CD4-positive, CD25-positive, alpha-beta regulatory T cell (primary cell): ENCODE results near the gene CACNB2. TPM values are rescaled to one million over a fixed set of nuclear protein-coding genes. Genes with fewer than 3 reads are reported as not detected.

Experiments
- ATAC-seq, 2 donors: fragments of 150-1000 bp; cut with Tn5 transposase; one replicate each; pipeline ENCODE4 v1.10.0; 2021; ENCODE audit warnings: low read depth in 2 of 2, moderate number of reproducible peaks in 2 of 2, moderate library complexity in 1 of 2
- DNase-seq, 3 donors: peaks; one replicate each; pipeline versions ENCODE4 v3.0.0 to v3.0.0-alpha.2; 2012 to 2022; ENCODE audit warnings: mixed read lengths in 1 of 3
- H3K27ac ChIP-seq: one replicate; pipeline ENCODE4 v1.7.0; 2013; ENCODE audit warnings: mild to moderate bottlenecking, low read length; ENCODE audit not compliant: insufficient read depth, poor library complexity, severe bottlenecking
- H3K27me3 ChIP-seq: one replicate; pipeline ENCODE4 v1.7.0; 2013; ENCODE audit warnings: low read length; ENCODE audit not compliant: control insufficient read depth, insufficient read depth
- H3K36me3 ChIP-seq: one replicate; pipeline ENCODE4 v1.7.0; 2013; ENCODE audit warnings: mild to moderate bottlenecking, low read length, moderate library complexity; ENCODE audit not compliant: control insufficient read depth, insufficient read depth
- H3K4me1 ChIP-seq: 2 replicates; pipeline ENCODE4 v1.7.0; 2013; ENCODE audit warnings: mild to moderate bottlenecking, low read length; ENCODE audit not compliant: insufficient read depth, control insufficient read depth, poor library complexity, severe bottlenecking
- H3K4me3 ChIP-seq: one replicate; pipeline ENCODE4 v1.7.0; 2013; ENCODE audit warnings: low read depth, mild to moderate bottlenecking, low read length, moderate library complexity
- H3K9me3 ChIP-seq, 2 experiments: 1 replicate in 1 of 2; 2 replicates in 1 of 2; pipeline ENCODE4 v1.7.0; 2013; ENCODE audit warnings: low read length in 2 of 2, mild to moderate bottlenecking in 1 of 2, moderate library complexity in 1 of 2; ENCODE audit not compliant: control insufficient read depth in 2 of 2
- H3K27ac Mint-ChIP-seq, 3 donors: one replicate each; pipeline ENCODE4 v1.8.0; 2020 to 2022; ENCODE audit warnings: mild to moderate bottlenecking in 3 of 3, mixed read lengths in 3 of 3, moderate library complexity in 2 of 3
- H3K27me3 Mint-ChIP-seq: one replicate; pipeline ENCODE4 v1.8.0; 2022; ENCODE audit warnings: mild to moderate bottlenecking, mixed read lengths
- H3K36me3 Mint-ChIP-seq: one replicate; pipeline ENCODE4 v1.8.0; 2020; ENCODE audit warnings: mixed read lengths
- H3K4me1 Mint-ChIP-seq, 4 donors: one replicate each; pipeline ENCODE4 v1.8.0; 2020 to 2022; ENCODE audit warnings: mixed read lengths in 4 of 4, mild to moderate bottlenecking in 1 of 4
- H3K4me3 Mint-ChIP-seq, 4 donors: one replicate each; pipeline ENCODE4 v1.8.0; 2020 to 2022; ENCODE audit warnings: mild to moderate bottlenecking in 4 of 4, mixed read lengths in 4 of 4, moderate library complexity in 3 of 4
- H3K9me3 Mint-ChIP-seq, 7 donors: one replicate each; pipeline ENCODE4 v1.8.0; 2020 to 2022; ENCODE audit warnings: mixed read lengths in 7 of 7, mild to moderate bottlenecking in 3 of 7, moderate library complexity in 2 of 7
- polyA plus RNA-seq, 4 donors: library from polyadenylated mRNA; unstranded; fragments of 300-500 nt; fragmentation: Illumina TruSeq; gene quantifications; one replicate each; pipeline ENCODE4 v1.2.3, GENCODE V29; 2021
- total RNA-seq: library from RNA; stranded (reverse); gene quantifications from one replicate; pipeline ENCODE4 v1.2.3, GENCODE V29; 2022

Gene CACNB2
- total and polyA plus RNA-seq, 5 donors from 2014 or later = 0.39 to 0.80 (median 0.49) TPM

GRCh38 chr10:18282094-18282493 is 141.9 kb downstream of the CACNB2 start:
- Mint-ChIP-seq H3K36me3 (no peaks in the 10 kb centered on the region), H3K27me3 (no peaks in the 10 kb centered on the region), H3K27ac (no peak overlapping the region), H3K9me3 (no peaks in the 10 kb centered on the region), H3K4me1 (no peaks in the 10 kb centered on the region), H3K4me3 (no peak overlapping the region)
- H3K36me3 ChIP-seq = no peaks in the 10 kb centered on the region
- H3K27me3 ChIP-seq = no peaks in the 10 kb centered on the region
- no peak overlapping the region for H3K27ac ChIP-seq
- no peaks in the 10 kb centered on the region for H3K4me1 ChIP-seq
- DNase-seq (no peak), ATAC-seq (no peak)
- H3K4me3 ChIP-seq = no peak overlapping the region
- no peaks in the 10 kb centered on the region for H3K9me3 ChIP-seq

- H3K9me3 Mint-ChIP-seq = peaks cover 0 to 1% (median 0%) of the 10 kb centered on the region in 7 donors
- H3K27ac ChIP-seq = no peak overlapping the region
- no peak for DNase-seq
Measured at GRCh38 chr10:18290651-18291313, 150.6 kb downstream of the CACNB2 start.

GRCh38 chr10:18293536-18294510 is 153.6 kb downstream of the CACNB2 start:
- no peak for ATAC-seq
- H3K27ac Mint-ChIP-seq = peak overlapping the region in 1 of 3 donors; percentile 26
- no peaks in the 10 kb centered on the region for H3K4me1 ChIP-seq

More at GRCh38 chr10:18290651-18291313, 150.6 kb downstream of the CACNB2 start:
- Histone ChIP-seq H3K36me3 (no peaks in the 10 kb centered on the region), H3K4me1 (no peaks in the 10 kb centered on the region), H3K27me3 (no peaks in the 10 kb centered on the region), H3K4me3 (no peak overlapping the region), H3K9me3 (no peaks in the 10 kb centered on the region)
- ATAC-seq = no peak
- peaks cover 8% of the 10 kb centered on the region for H3K27me3 Mint-ChIP-seq
- H3K36me3 Mint-ChIP-seq = no peaks in the 10 kb centered on the region
- no peak overlapping the region for H3K27ac Mint-ChIP-seq
- H3K4me3 Mint-ChIP-seq = no peak overlapping the region
- no peaks in the 10 kb centered on the region for H3K4me1 Mint-ChIP-seq

GRCh38 chr10:18294633-18295032 is 154.4 kb downstream of the CACNB2 start:
- H3K27me3 Mint-ChIP-seq = peaks cover 8% of the 10 kb centered on the region
- no peak overlapping the region for H3K4me3 Mint-ChIP-seq
- no peak for ATAC-seq
- peaks cover 0 to 1% (median 0%) of the 10 kb centered on the region in 7 donors for H3K9me3 Mint-ChIP-seq
- H3K4me1 Mint-ChIP-seq = no peaks in the 10 kb centered on the region
- Histone ChIP-seq H3K36me3 (no peaks in the 10 kb centered on the region), H3K27me3 (no peaks in the 10 kb centered on the region), H3K4me1 (no peaks in the 10 kb centered on the region), H3K4me3 (no peak overlapping the region), H3K9me3 (no peaks in the 10 kb centered on the region), H3K27ac (no peak overlapping the region)
- no peaks in the 10 kb centered on the region for H3K36me3 Mint-ChIP-seq
- DNase-seq = no peak
- H3K27ac Mint-ChIP-seq = no peak overlapping the region

More at GRCh38 chr10:18293536-18294510, 153.6 kb downstream of the CACNB2 start:
- Mint-ChIP-seq H3K4me3 (no peak overlapping the region), H3K9me3 (peaks cover 0 to 1% (median 0%) of the 10 kb centered on the region in 7 donors), H3K4me1 (no peaks in the 10 kb centered on the region), H3K27me3 (peaks cover 8% of the 10 kb centered on the region), H3K36me3 (no peaks in the 10 kb centered on the region)
- no peak overlapping the region for H3K27ac ChIP-seq
- H3K9me3 ChIP-seq = no peaks in the 10 kb centered on the region
- H3K4me3 ChIP-seq = no peak overlapping the region
- H3K36me3 ChIP-seq = no peaks in the 10 kb centered on the region
- no peak for DNase-seq
- no peaks in the 10 kb centered on the region for H3K27me3 ChIP-seq

GRCh38 chr10:18297659-18298058 is 157.4 kb downstream of the CACNB2 start:
- DNase-seq (no peak), ATAC-seq (no peak)
- peaks cover 0 to 1% (median 0%) of the 10 kb centered on the region in 7 donors for H3K9me3 Mint-ChIP-seq
- H3K4me1 Mint-ChIP-seq = no peaks in the 10 kb centered on the region
- peaks cover 8% of the 10 kb centered on the region for H3K27me3 Mint-ChIP-seq
- H3K27ac Mint-ChIP-seq = no peak overlapping the region
- Histone ChIP-seq H3K4me1 (no peaks in the 10 kb centered on the region), H3K27ac (no peak overlapping the region), H3K9me3 (no peaks in the 10 kb centered on the region), H3K4me3 (no peak overlapping the region), H3K27me3 (no peaks in the 10 kb centered on the region), H3K36me3 (no peaks in the 10 kb centered on the region)
- no peaks in the 10 kb centered on the region for H3K36me3 Mint-ChIP-seq
- no peak overlapping the region for H3K4me3 Mint-ChIP-seq

- H3K9me3 Mint-ChIP-seq = peaks cover 0 to 1% (median 0%) of the 10 kb centered on the region in 7 donors
- ATAC-seq (no peak), DNase-seq (no peak)
- no peak overlapping the region for H3K27ac ChIP-seq
- H3K27me3 ChIP-seq = no peaks in the 10 kb centered on the region
- no peaks in the 10 kb centered on the region for H3K9me3 ChIP-seq
- no peaks in the 10 kb centered on the region for H3K36me3 Mint-ChIP-seq
- no peaks in the 10 kb centered on the region for H3K36me3 ChIP-seq
- no peak overlapping the region for H3K27ac Mint-ChIP-seq
- no peak overlapping the region for H3K4me3 ChIP-seq
- peaks cover 8% of the 10 kb centered on the region for H3K27me3 Mint-ChIP-seq
- H3K4me1 Mint-ChIP-seq = no peaks in the 10 kb centered on the region
- no peak overlapping the region for H3K4me3 Mint-ChIP-seq
- no peaks in the 10 kb centered on the region for H3K4me1 ChIP-seq
Measured at GRCh38 chr10:18298256-18298655, 158.0 kb downstream of the CACNB2 start.

GRCh38 chr10:18303851-18304801 is 163.9 kb downstream of the CACNB2 start:
- ATAC-seq = no peak

More at GRCh38 chr10:18303851-18304801, 163.9 kb downstream of the CACNB2 start:
- H3K27me3 ChIP-seq = no peaks in the 10 kb centered on the region
- Mint-ChIP-seq H3K4me3 (no peak overlapping the region), H3K9me3 (peaks cover 0 to 4% (median 0%) of the 10 kb centered on the region in 7 donors), H3K36me3 (no peaks in the 10 kb centered on the region), H3K27ac (no peak overlapping the region), H3K27me3 (no peaks in the 10 kb centered on the region), H3K4me1 (no peaks in the 10 kb centered on the region)
- no peak overlapping the region for H3K4me3 ChIP-seq
- no peak overlapping the region for H3K27ac ChIP-seq
- H3K4me1 ChIP-seq = no peaks in the 10 kb centered on the region
- H3K36me3 ChIP-seq = no peaks in the 10 kb centered on the region
- no peaks in the 10 kb centered on the region for H3K9me3 ChIP-seq
- no peak for DNase-seq
